Kidney epithelial cell (primary cell): ENCODE measurements around the gene FREM3. TPM values are rescaled to one million over a fixed set of nuclear protein-coding genes. Genes with fewer than 3 reads are reported as not detected.
"Not testable (repeated sequence)": the region's sequence is repeated elsewhere in the genome, so short reads cannot be mapped to it uniquely, and the experiment has no call there.

ENCODE experiments used
- DNase-seq: peaks from one replicate; pipeline ENCODE4 v3.0.0-alpha.2; 2010; ENCODE audit warnings: low read depth
- H3K27me3 ChIP-seq: 2 replicates; pipeline ENCODE4 v1.6.0; 2011; ENCODE audit warnings: low read length; ENCODE audit not compliant: control insufficient read depth, insufficient read depth
- H3K36me3 ChIP-seq: 2 replicates; pipeline ENCODE4 v1.5.1; 2011; ENCODE audit warnings: low read length; ENCODE audit not compliant: control insufficient read depth, insufficient read depth
- H3K4me3 ChIP-seq: 2 replicates; pipeline ENCODE4 v1.5.1; 2011; ENCODE audit warnings: low read depth, mild to moderate bottlenecking, control low read depth, low read length
- CTCF ChIP-seq: IDR thresholded peaks from 2 replicates; pipeline ENCODE4 v1.5.1; 2011; ENCODE audit warnings: mild to moderate bottlenecking, moderate library complexity, low read length, control low read depth, inconsistent platforms; ENCODE audit not compliant: insufficient read depth, poor library complexity, severe bottlenecking
- total RNA-seq: library from RNA; depleted of rRNA; stranded (reverse); fragments of >200 nt; gene quantifications from 2 replicates; pipeline ENCODE4 v1.2.3, GENCODE V29; 2015

Gene FREM3
- total RNA-seq, 1 donor from 2014 or later, result not detected

- no peak for TF ChIP-seq CTCF
- no peak for DNase-seq
- Histone ChIP-seq H3K36me3 (no peaks in the 10 kb centered on the region), H3K27me3 (no peaks in the 10 kb centered on the region), H3K4me3 (no peak overlapping the region)
These were observed 27.7 kb upstream of the FREM3 start for GRCh38 chr4:143728166-143728565.

DNA sequence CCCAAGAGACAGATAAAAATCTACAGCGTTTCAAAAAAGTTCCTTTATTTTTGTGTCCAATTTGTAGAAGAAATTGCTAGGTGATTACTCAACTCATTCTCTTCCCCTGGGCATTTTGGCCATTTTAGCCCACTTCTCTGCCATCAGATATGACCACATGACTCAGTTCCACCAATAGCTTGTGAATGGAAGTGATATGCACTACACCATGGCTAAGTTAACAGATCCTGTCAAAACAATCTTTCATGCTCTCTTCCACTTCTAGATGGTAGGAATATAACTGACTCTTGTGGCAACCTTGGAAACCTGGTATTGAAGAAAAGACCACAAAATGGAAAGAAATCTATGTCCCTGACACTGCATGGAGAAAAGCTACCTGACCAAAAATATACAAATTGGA, 26.2 kb upstream of the FREM3 start:
- TF ChIP-seq CTCF, result no peak
- H3K27me3 ChIP-seq, result no peaks in the 10 kb centered on the region
- H3K4me3 ChIP-seq, result no peak overlapping the region
- DNase-seq, result no peak
- H3K36me3 ChIP-seq, result no peaks in the 10 kb centered on the region

DNA sequence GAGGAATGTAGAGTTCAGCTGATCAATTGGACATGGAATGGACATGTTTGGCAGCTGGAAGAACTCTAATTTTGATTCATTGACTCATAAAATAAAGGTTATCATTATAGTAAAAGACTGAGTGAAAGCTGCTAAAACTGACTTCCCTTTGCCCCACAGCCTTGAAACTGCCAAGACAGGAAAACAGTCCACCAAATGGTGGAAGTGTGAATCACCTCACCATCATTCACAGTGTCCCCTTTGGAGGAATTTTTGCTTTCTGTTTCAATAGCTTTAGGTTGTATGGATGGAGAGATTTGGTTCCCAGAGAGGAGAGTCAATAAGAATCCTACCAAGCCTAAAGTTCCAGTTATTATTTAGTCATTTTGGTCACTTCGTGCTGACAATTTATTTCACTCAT, 20.8 kb upstream of the FREM3 start:
- no peak overlapping the region for H3K4me3 ChIP-seq
- no peak for TF ChIP-seq CTCF
- no peak for DNase-seq
- no peaks in the 10 kb centered on the region for H3K36me3 ChIP-seq
- no peaks in the 10 kb centered on the region for H3K27me3 ChIP-seq

- not testable (repeated sequence) for H3K27me3 ChIP-seq, DNase-seq, H3K4me3 ChIP-seq, H3K36me3 ChIP-seq
These were observed 18.3 kb upstream of the FREM3 start for GRCh38 chr4:143718748-143719147.

- TF ChIP-seq CTCF, result no peak
These were observed 13.6 kb upstream of the FREM3 start for GRCh38 chr4:143713955-143714625.

GRCh38 chr4:143713553-143713952, 13.1 kb upstream of the FREM3 start:
- no peak for DNase-seq
- H3K4me3 ChIP-seq, result no peak overlapping the region
- H3K36me3 ChIP-seq, result no peaks in the 10 kb centered on the region
- TF ChIP-seq CTCF, result no peak
- no peaks in the 10 kb centered on the region for H3K27me3 ChIP-seq

More at GRCh38 chr4:143713955-143714625, 13.6 kb upstream of the FREM3 start:
- H3K36me3 ChIP-seq, result no peaks in the 10 kb centered on the region
- H3K4me3 ChIP-seq, result no peak overlapping the region
- no peak for DNase-seq
- H3K27me3 ChIP-seq, result no peaks in the 10 kb centered on the region
